CD4-positive, alpha-beta T cell treated with Interleukin-12 subunit alpha and Interleukin-12 subunit beta, for 1 hour (primary cell): ENCODE results near the gene SYT11.
A peak's percentile ranks its signal among the peaks of the same experiment; 100 is the strongest.
"Not testable (repeated sequence)": the region's sequence is repeated elsewhere in the genome, so short reads cannot be mapped to it uniquely, and the experiment has no call there.

ENCODE experiments used
- DNase-seq: peaks from one replicate; pipeline ENCODE4 v3.0.0-alpha.2; 2020

SYT11 gene

GRCh38 chr1:155909894-155910293 lies 50.5 kb downstream of the SYT11 start:
- peak; percentile 26 for DNase-seq

GRCh38 chr1:155910621-155911121 lies 51.3 kb downstream of the SYT11 start:
- DNase-seq: peak; percentile 40

GRCh38 chr1:155911156-155912055 lies 52.0 kb downstream of the SYT11 start, which contains the start of gene RIT1:
TSS of gene RIT1 (minus strand) at chr1:155911349. CDS start at chr1:155910761, 588 bp downstream.
- peak; percentile 89 for DNase-seq

- no peak for DNase-seq
Observed at GRCh38 chr1:155912056-155912536, 52.7 kb downstream of the SYT11 start.

- DNase-seq: no peak
Observed at GRCh38 chr1:155913969-155914757, 54.8 kb downstream of the SYT11 start.

GRCh38 chr1:155918660-155919059 lies 59.3 kb downstream of the SYT11 start:
- DNase-seq: no peak

- no peak for DNase-seq
Observed at GRCh38 chr1:155919801-155920200, 60.4 kb downstream of the SYT11 start.

GRCh38 chr1:155920717-155921116 lies 61.4 kb downstream of the SYT11 start:
- no peak for DNase-seq

- no peak for DNase-seq
Observed at GRCh38 chr1:155925506-155925905, 66.1 kb downstream of the SYT11 start.

GRCh38 chr1:155929057-155929456 lies 69.7 kb downstream of the SYT11 start:
- DNase-seq: no peak

- DNase-seq: not testable (repeated sequence)
Observed at GRCh38 chr1:155930725-155931124, 71.4 kb downstream of the SYT11 start.

GRCh38 chr1:155931332-155932038 lies 72.1 kb downstream of the SYT11 start:
- no peak for DNase-seq

GRCh38 chr1:155932081-155932480 lies 72.7 kb downstream of the SYT11 start:
- DNase-seq: no peak

- DNase-seq: no peak
Observed at GRCh38 chr1:155932487-155932886, 73.1 kb downstream of the SYT11 start.

- no peak for DNase-seq
Observed at GRCh38 chr1:155933591-155934096, 74.3 kb downstream of the SYT11 start.

- DNase-seq: peak; percentile 97
Observed at GRCh38 chr1:155934097-155934935, 74.9 kb downstream of the SYT11 start, which contains the start of gene KHDC4. TSS of gene KHDC4 (minus strand) at chr1:155934413. CDS start at chr1:155934373, 40 bp downstream.
